RWPE1 (cell line): ENCODE results near the gene DOCK4.

Source experiments
- CTCF ChIA-PET: fragments of 350-600 bp; sonication (Branson Sonifier 250); formaldehyde crosslinking; extraction: SDS; loops from one replicate; lab custom pipeline; 2021; lab: Yijun Ruan, JAX
- POLR2A ChIA-PET: fragments of 400-600 bp; formaldehyde crosslinking; extraction: SDS; loops from one replicate; lab custom pipeline; 2020; ENCODE audit warnings: antibody characterized with exemption; ENCODE audit not compliant: low non-redundant PET; lab: Yijun Ruan, JAX
- DNase-seq: peaks from one replicate; pipeline ENCODE4 v3.0.0; 2012; ENCODE audit warnings: low spot score
- H3K27ac ChIP-seq: fragments of 450-650 bp; 2 replicates; pipeline ENCODE4 v1.5.1; 2017
- CTCF ChIP-seq: fragments of 450-650 bp; conservative IDR thresholded peaks from 2 replicates; pipeline ENCODE4 v1.5.1; 2017; ENCODE audit warnings: low read depth, mild to moderate bottlenecking

The DOCK4 gene

GRCh38 chr7:112197322-112197721 is 8.9 kb downstream of the DOCK4 start:
- no peak for DNase-seq
- no peak for TF ChIP-seq CTCF
- ChIA-PET CTCF (interaction anchor here (0.6 kb wide), 1 partner anchor 13 kb away, joined by 5 read pairs; no protein-coding TSS in a partner anchor), POLR2A (interaction anchor here (1.1 kb wide), 1 partner anchor 8 kb away, joined by 3 read pairs; no protein-coding TSS in a partner anchor)
- H3K27ac ChIP-seq, result no peak overlapping the region

GRCh38 chr7:112195717-112196116 is 10.5 kb downstream of the DOCK4 start:
- TF ChIP-seq CTCF, result no peak
- no peak overlapping the region for H3K27ac ChIP-seq
- DNase-seq, result no peak
- POLR2A ChIA-PET, result no interaction called here
- CTCF ChIA-PET, result interaction anchor here (0.5 kb wide), 1 partner anchor 8 kb away, joined by 3 read pairs; no protein-coding TSS in a partner anchor

- no peak for TF ChIP-seq CTCF
- ChIA-PET POLR2A (no interaction called here), CTCF (no interaction called here)
- H3K27ac ChIP-seq, result no peak overlapping the region
- no peak for DNase-seq
Observed at GRCh38 chr7:112193915-112194502, 12.2 kb downstream of the DOCK4 start.

GRCh38 chr7:112192236-112193154 is 13.7 kb downstream of the DOCK4 start:
- TF ChIP-seq CTCF, result no peak
- DNase-seq, result peak; percentile 82
- H3K27ac ChIP-seq, result no peak overlapping the region
- ChIA-PET POLR2A (no interaction called here), CTCF (no interaction called here)

- DNase-seq, result no peak
- H3K27ac ChIP-seq, result no peak overlapping the region
- POLR2A ChIA-PET, result no interaction called here
- no peak for TF ChIP-seq CTCF
- CTCF ChIA-PET, result no interaction called here
Observed at GRCh38 chr7:112190120-112190519, 16.1 kb downstream of the DOCK4 start.

- CTCF ChIA-PET, result no interaction called here
- H3K27ac ChIP-seq, result no peak overlapping the region
- DNase-seq, result no peak
- POLR2A ChIA-PET, result no interaction called here
- TF ChIP-seq CTCF, result no peak
Observed at GRCh38 chr7:112189691-112190090, 16.5 kb downstream of the DOCK4 start.
